IMR-90 (cell line): ENCODE measurements around the gene SAT2. TPM values are rescaled to one million over a fixed set of nuclear protein-coding genes. Genes with fewer than 3 reads are reported as not detected.

Source experiments
- ATAC-seq: fragments of 200-7000 bp; cut with Tn5 transposase; 2 replicates; pipeline ENCODE4 v1.9.1; 2020; ENCODE audit warnings: low read depth, mild to moderate bottlenecking, moderate library complexity
- BruUV-seq: library from RNA; stranded (reverse); fragments of 400-500 nt; replicated peaks from 2 replicates; lab custom pipeline; 2021; lab: Mats Ljungman, UMichigan
- CTCF ChIA-PET: fragments of 300-600 bp; formaldehyde crosslinking; extraction: SDS; loops from one replicate; lab custom pipeline; 2021; ENCODE audit warnings: antibody characterized with exemption; lab: Yijun Ruan, JAX
- POLR2A ChIA-PET: fragments of 300-600 bp; sonication (Branson Sonifier 250); formaldehyde crosslinking; loops from one replicate; lab custom pipeline; 2022; ENCODE audit warnings: antibody characterized with exemption; ENCODE audit not compliant: unreplicated experiment; lab: Charles Lee
- DNase-seq: peaks from one replicate; pipeline ENCODE4 v3.0.0; 2013
- H2AFZ ChIP-seq: replicated peaks from 2 replicates; pipeline ENCODE3; 2013; ENCODE audit warnings: low read length, mild to moderate bottlenecking; ENCODE audit not compliant: poor library complexity
- H2AK5ac ChIP-seq: 2 replicates; pipeline ENCODE4 v1.6.1; 2013; ENCODE audit warnings: low read depth, low read length, inconsistent platforms
- H2AK9ac ChIP-seq: replicated peaks from 2 replicates; pipeline ENCODE3; 2013; ENCODE audit warnings: mild to moderate bottlenecking, low read depth, low read length, moderate library complexity; ENCODE audit not compliant: poor library complexity
- H2BK120ac ChIP-seq: 2 replicates; pipeline ENCODE4 v1.6.1; 2013; ENCODE audit warnings: low read depth, low read length, inconsistent platforms
- H2BK15ac ChIP-seq: 3 replicates; pipeline ENCODE4 v1.6.1; 2013; ENCODE audit warnings: low read depth, low read length, inconsistent platforms
- H2BK20ac ChIP-seq: 2 replicates; pipeline ENCODE4 v1.6.1; 2013; ENCODE audit warnings: low read depth, mild to moderate bottlenecking, inconsistent platforms, low read length, moderate library complexity
- H2BK5ac ChIP-seq: 2 replicates; pipeline ENCODE4 v1.6.1; 2013; ENCODE audit warnings: mild to moderate bottlenecking, low read depth, low read length, inconsistent platforms; ENCODE audit not compliant: poor library complexity, severe bottlenecking
- H3K14ac ChIP-seq: replicated peaks from 2 replicates; pipeline ENCODE4 v1.6.1; 2013; ENCODE audit warnings: low read depth, low read length, inconsistent platforms
- H3K18ac ChIP-seq: 2 replicates; pipeline ENCODE4 v1.6.1; 2013; ENCODE audit warnings: low read depth, low read length, control low read depth
- H3K23ac ChIP-seq: 2 replicates; pipeline ENCODE4 v1.6.1; 2013; ENCODE audit warnings: low read depth, low read length, inconsistent platforms
- H3K27ac ChIP-seq: 2 replicates; pipeline ENCODE4 v1.5.1; 2013; ENCODE audit warnings: mild to moderate bottlenecking, control low read depth, low read length; ENCODE audit not compliant: insufficient read depth
- H3K27me3 ChIP-seq: 2 replicates; pipeline ENCODE4 v1.6.1; 2013; ENCODE audit warnings: low read length; ENCODE audit not compliant: control insufficient read depth, insufficient read depth
- H3K36me3 ChIP-seq: 2 replicates; pipeline ENCODE4 v1.6.1; 2013; ENCODE audit warnings: low read length, mixed read lengths; ENCODE audit not compliant: control insufficient read depth, insufficient read depth
- H3K4ac ChIP-seq: 2 replicates; pipeline ENCODE4 v1.6.1; 2013; ENCODE audit warnings: low read depth, low read length, inconsistent platforms
- H3K4me1 ChIP-seq: 2 replicates; pipeline ENCODE4 v1.6.1; 2013; ENCODE audit warnings: low read length, mixed read lengths; ENCODE audit not compliant: control insufficient read depth, insufficient read depth
- H3K4me2 ChIP-seq: 2 replicates; pipeline ENCODE4 v1.6.1; 2013; ENCODE audit warnings: low read depth, mild to moderate bottlenecking, control low read depth, low read length, moderate library complexity
- H3K4me3 ChIP-seq: 2 replicates; pipeline ENCODE4 v1.5.1; 2013; ENCODE audit warnings: low read depth, mild to moderate bottlenecking, control low read depth, low read length, moderate library complexity; ENCODE audit not compliant: insufficient read depth
- H3K56ac ChIP-seq: 2 replicates; pipeline ENCODE4 v1.6.1; 2013; ENCODE audit warnings: low read length, inconsistent platforms; ENCODE audit not compliant: insufficient read depth; ENCODE audit errors: extremely low read depth
- H3K79me1 ChIP-seq, 2 experiments: 2 replicates each; pipeline ENCODE4 v1.6.1; 2013; ENCODE audit warnings: low read length in 2 of 2, inconsistent platforms in 1 of 2, low read depth in 1 of 2
- H3K9ac ChIP-seq: 2 replicates; pipeline ENCODE4 v1.6.1; 2013; ENCODE audit warnings: low read depth, low read length, control low read depth
- H3K9me1 ChIP-seq: 2 replicates; pipeline ENCODE4 v1.6.1; 2013; ENCODE audit warnings: low read length, inconsistent platforms; ENCODE audit not compliant: insufficient read depth
- H3K9me3 ChIP-seq: 2 replicates; pipeline ENCODE4 v1.6.1; 2013; ENCODE audit warnings: low read length; ENCODE audit not compliant: control insufficient read depth, insufficient read depth
- H4K20me1 ChIP-seq: 2 replicates; pipeline ENCODE4 v1.6.1; 2013; ENCODE audit warnings: low read length, inconsistent platforms; ENCODE audit not compliant: insufficient read depth
- H4K5ac ChIP-seq: 2 replicates; pipeline ENCODE4 v1.6.1; 2013; ENCODE audit warnings: mild to moderate bottlenecking, low read depth, low read length, control low read depth
- H4K8ac ChIP-seq, 2 experiments: 2 replicates each; pipeline ENCODE4 v1.6.1; 2013; ENCODE audit warnings: low read depth in 2 of 2, low read length in 2 of 2, control low read depth in 1 of 2, inconsistent platforms in 1 of 2
- H4K91ac ChIP-seq: 2 replicates; pipeline ENCODE4 v1.6.1; 2013; ENCODE audit warnings: low read depth, low read length, inconsistent platforms; ENCODE audit not compliant: insufficient read depth
- BHLHE40 ChIP-seq: fragments of 150-350 bp; IDR thresholded peaks from 2 replicates; pipeline ENCODE4 v1.6.1; 2016; ENCODE audit warnings: mild to moderate bottlenecking, low read depth, low read length
- CEBPB ChIP-seq: IDR thresholded peaks from 2 replicates; pipeline ENCODE4 v1.6.1; 2012; ENCODE audit warnings: low read depth, low read length, improper control_type of control experiment
- CHD1 ChIP-seq: IDR thresholded peaks from 2 replicates; pipeline ENCODE4 v1.6.1; 2012; ENCODE audit warnings: low read depth, low read length, improper control_type of control experiment
- CTCF ChIP-seq: conservative IDR thresholded peaks from 2 replicates; pipeline ENCODE4 v1.5.1; 2012; ENCODE audit warnings: mild to moderate bottlenecking, low read depth, low read length, improper control_type of control experiment
- FOS ChIP-seq: fragments of 150-350 bp; IDR thresholded peaks from 2 replicates; pipeline ENCODE4 v1.6.1; 2016; ENCODE audit warnings: low read depth, low read length
- MAFK ChIP-seq: IDR thresholded peaks from 2 replicates; pipeline ENCODE4 v1.6.1; 2012; ENCODE audit warnings: low read depth, low read length, improper control_type of control experiment
- MAZ ChIP-seq: IDR thresholded peaks from 2 replicates; pipeline ENCODE4 v1.6.1; 2012; ENCODE audit warnings: low read depth, mild to moderate bottlenecking, low read length, improper control_type of control experiment, moderate library complexity, borderline replicate concordance
- MXI1 ChIP-seq: IDR thresholded peaks from 2 replicates; pipeline ENCODE4 v1.6.1; 2012; ENCODE audit warnings: low read depth, mild to moderate bottlenecking, low read length, moderate library complexity, borderline replicate concordance
- NFE2L2 ChIP-seq: fragments of 150-350 bp; IDR thresholded peaks from 2 replicates; pipeline ENCODE4 v1.6.1; 2016; ENCODE audit warnings: low read depth, mild to moderate bottlenecking, low read length
- POLR2A ChIP-seq: IDR thresholded peaks from 2 replicates; pipeline ENCODE4 v1.6.1; 2012; ENCODE audit warnings: mild to moderate bottlenecking, low read depth, low read length
- RAD21 ChIP-seq: IDR thresholded peaks from 2 replicates; pipeline ENCODE4 v1.6.1; 2012; ENCODE audit warnings: low read length, improper control_type of control experiment
- RCOR1 ChIP-seq: IDR thresholded peaks from 2 replicates; pipeline ENCODE4 v1.6.1; 2012; ENCODE audit warnings: mild to moderate bottlenecking, low read length, improper control_type of control experiment; ENCODE audit not compliant: insufficient replicate concordance
- RFX5 ChIP-seq: IDR thresholded peaks from 2 replicates; pipeline ENCODE4 v1.8.0; 2012; ENCODE audit warnings: low read depth, mild to moderate bottlenecking, low read length, moderate library complexity
- SMC3 ChIP-seq: fragments of 150-350 bp; IDR thresholded peaks from 2 replicates; pipeline ENCODE4 v1.6.1; 2016; ENCODE audit warnings: low read depth, mild to moderate bottlenecking, antibody characterized with exemption, low read length, moderate library complexity
- USF2 ChIP-seq: fragments of 150-350 bp; IDR thresholded peaks from 2 replicates; pipeline ENCODE4 v1.6.1; 2017; ENCODE audit warnings: mild to moderate bottlenecking, antibody characterized with exemption, low read length, low read depth
- WGBS, 2 experiments: methylation state at CpG; one replicate each; pipeline versions ENCODE4 v1.1.5 to v1.1.7; 2013; ENCODE audit warnings: missing lambda C conversion rate in 2 of 2; ENCODE audit not compliant: insufficient read length in 1 of 2; ENCODE audit errors: extremely low coverage in 2 of 2; 5-methylcytosine and 5-hydroxymethylcytosine counted together
- dilution Hi-C: fragments of 300-500 bp; cut with HindIII; formaldehyde crosslinking; loops from one replicate; pipeline ENCODE4 v1.14.3; 2018; ENCODE audit warnings: low sequenced_read_pairs; ENCODE audit not compliant: unreplicated experiment
- in situ Hi-C: fragments of 300-500 bp; cut with MboI; formaldehyde crosslinking; loops from 3 replicates; pipeline ENCODE4 v1.14.3; 2019; ENCODE audit warnings: low sequenced_read_pairs, inconsistent platforms, mixed read lengths
- intact Hi-C: fragments of 100-400 bp; cut with micrococcal nuclease; formaldehyde crosslinking; loops from 2 replicates; pipeline ENCODE4 v1.10.0; 2022
- polyA plus RNA-seq, 3 experiments: library from polyadenylated mRNA; depleted of rRNA; stranded (reverse); fragments of >200 nt; gene quantifications; 2 replicates each; pipeline ENCODE4 v1.2.3, GENCODE V29; 2012; ENCODE audit warnings: low replicate concordance in 1 of 3
- total RNA-seq: library from RNA; depleted of rRNA; stranded (reverse); fragments of >200 nt; gene quantifications from 2 replicates; pipeline ENCODE4 v1.2.3, GENCODE V29; 2012
- TF ChIP-seq, protein P1 (sequence below): fragments of 150-350 bp; IDR thresholded peaks from 2 replicates; pipeline ENCODE4 v1.6.1; 2016; ENCODE audit warnings: low read depth, mild to moderate bottlenecking, low read length, moderate library complexity, borderline replicate concordance

Gene SAT2
- total and polyA plus RNA-seq, 2 of the 4 experiments (the other 2 are of a cell fraction) = 20.4 to 45.9 TPM

DNA sequence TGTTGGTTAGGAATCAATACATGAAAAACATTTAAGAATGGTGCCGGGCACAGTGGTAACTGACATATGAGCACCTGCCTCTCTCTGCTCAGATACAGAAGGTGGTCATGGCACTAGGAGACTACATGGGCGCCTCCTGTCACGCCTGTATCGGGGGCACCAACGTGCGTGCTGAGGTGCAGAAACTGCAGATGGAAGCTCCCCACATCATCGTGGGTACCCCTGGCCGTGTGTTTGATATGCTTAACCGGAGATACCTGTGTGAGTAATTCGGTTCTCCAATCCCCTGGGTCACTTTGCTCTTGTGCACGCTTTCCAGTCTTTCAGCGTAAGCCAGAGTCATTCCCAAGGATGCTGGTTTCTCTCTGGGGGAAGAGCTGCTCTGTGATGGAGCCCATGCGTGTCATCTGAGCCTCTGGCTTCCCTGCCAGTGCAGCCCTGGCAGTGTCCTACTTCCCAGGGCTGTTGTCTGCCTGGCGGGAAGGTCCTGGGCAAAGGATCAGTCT is 51.1 kb downstream of the SAT2 start:
- Histone ChIP-seq H3K27ac (no peak overlapping the region), H4K20me1 (peaks cover 70% of the 10 kb centered on the region), H3K4me1 (peaks cover 20% of the 10 kb centered on the region), H2AK5ac (no peak overlapping the region), H4K8ac (no peak overlapping the region), H2AFZ (no peak overlapping the region), H2BK5ac (no peak overlapping the region), H3K27me3 (no peaks in the 10 kb centered on the region), H3K4ac (no peak overlapping the region), H3K9me3 (no peaks in the 10 kb centered on the region), H2AK9ac (no peak overlapping the region), H2BK20ac (no peak overlapping the region), H3K4me3 (no peak overlapping the region), H4K91ac (no peak overlapping the region), H3K4me2 (no peak overlapping the region), H3K18ac (no peak overlapping the region), H2BK120ac (no peak overlapping the region), H3K9ac (no peak overlapping the region), H4K5ac (no peak overlapping the region), H3K56ac (no peak overlapping the region), H3K23ac (no peak overlapping the region), H3K36me3 (peaks cover 56% of the 10 kb centered on the region), H2BK15ac (no peak overlapping the region), H3K14ac (no peak overlapping the region), H3K79me1 (peaks cover 12 to 71% of the 10 kb centered on the region in 2 experiments), H3K9me1 (peaks cover 21% of the 10 kb centered on the region)
- ChIA-PET CTCF (interaction anchor here (0.6 to 2.2 kb wide), 3 partner anchors 13 to 104 kb away, joined by 3 to 9 read pairs (median 4); no protein-coding TSS in a partner anchor), POLR2A (interaction anchor here (0.5 to 1.2 kb wide), 3 partner anchors 11 to 55 kb away, joined by 4 to 14 read pairs (median 6); no protein-coding TSS in a partner anchor)
- TF ChIP-seq CTCF (no peak), CHD1 (no peak), NFE2L2 (no peak), RAD21 (no peak), RFX5 (no peak), MXI1 (no peak), USF2 (no peak), RCOR1 (no peak), POLR2A (no peak; the same call in 1 of the 2 replicates), MAFK (no peak), FOS (no peak), BHLHE40 (no peak), MAZ (no peak), SMC3 (no peak), CEBPB (no peak)
- TF ChIP-seq, protein P1, sequence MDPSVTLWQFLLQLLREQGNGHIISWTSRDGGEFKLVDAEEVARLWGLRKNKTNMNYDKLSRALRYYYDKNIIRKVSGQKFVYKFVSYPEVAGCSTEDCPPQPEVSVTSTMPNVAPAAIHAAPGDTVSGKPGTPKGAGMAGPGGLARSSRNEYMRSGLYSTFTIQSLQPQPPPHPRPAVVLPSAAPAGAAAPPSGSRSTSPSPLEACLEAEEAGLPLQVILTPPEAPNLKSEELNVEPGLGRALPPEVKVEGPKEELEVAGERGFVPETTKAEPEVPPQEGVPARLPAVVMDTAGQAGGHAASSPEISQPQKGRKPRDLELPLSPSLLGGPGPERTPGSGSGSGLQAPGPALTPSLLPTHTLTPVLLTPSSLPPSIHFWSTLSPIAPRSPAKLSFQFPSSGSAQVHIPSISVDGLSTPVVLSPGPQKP = no peak
- dilution Hi-C loops = no loop called here
- no peak for ATAC-seq
- WGBS, 2 experiments = 92% methylated on average over 13 of the region's 14 CpGs; no CpG with 5 or more reads in 1 of the 2 experiments
- in situ Hi-C loops = no loop called here
- intact Hi-C loops = no loop called here
- no TSS peak for BruUV-seq
- no peak for DNase-seq
